Tibial artery (tissue), 4 donors: ENCODE results near the gene CD27.

Experiments
- DNase-seq, 2 donors: peaks; one replicate each; pipeline ENCODE4 v3.0.0-alpha.2; 2019
- H3K27ac ChIP-seq, 2 donors: fragments of 200-600 bp; sonication (generic) in 1 of 2; 1 replicate in 1 of 2; 2 replicates in 1 of 2; pipeline ENCODE4 v1.5.1; 2018 to 2019; ENCODE audit warnings: mild to moderate bottlenecking in 1 of 2
- H3K27me3 ChIP-seq, 2 donors: fragments of 200-600 bp; sonication (generic) in 1 of 2; one replicate each; pipeline versions ENCODE4 v1.5.1 to v1.6.0; 2016 to 2019
- H3K36me3 ChIP-seq, 3 donors: fragments of 200-600 bp; sonication (generic) in 2 of 3; one replicate each; pipeline ENCODE4 v1.5.1; 2016 to 2019; ENCODE audit warnings: mild to moderate bottlenecking in 2 of 3
- H3K4me1 ChIP-seq, 4 donors: fragments of 200-600 bp; sonication (generic) in 2 of 4; 1 replicate in 3 of 4; 2 replicates in 1 of 4; pipeline ENCODE4 v1.5.1; 2016 to 2019
- H3K4me3 ChIP-seq, 2 donors: fragments of 200-600 bp; sonication (generic) in 1 of 2; 1 replicate in 1 of 2; 2 replicates in 1 of 2; pipeline ENCODE4 v1.5.1; 2018 to 2019; ENCODE audit warnings: mild to moderate bottlenecking in 2 of 2
- H3K9me3 ChIP-seq, 3 donors: fragments of 200-600 bp; sonication (generic) in 1 of 3; one replicate each; pipeline ENCODE4 v1.5.1; 2016 to 2019
- CTCF ChIP-seq, 2 experiments: fragments of 200-600 bp in 1 of 2; fragments of 450-650 bp in 1 of 2; IDR thresholded peaks; one replicate each; pipeline ENCODE4 v1.5.1; 2017 to 2019; ENCODE audit warnings: antibody characterized with exemption in 2 of 2, mild to moderate bottlenecking in 1 of 2, moderate library complexity in 1 of 2
- intact Hi-C: fragments of 100-400 bp; cut with DNase I; formaldehyde crosslinking; loops from one replicate; pipeline ENCODE4 v1.15.0; 2023; ENCODE audit warnings: low total_unique reads

Gene CD27

DNA sequence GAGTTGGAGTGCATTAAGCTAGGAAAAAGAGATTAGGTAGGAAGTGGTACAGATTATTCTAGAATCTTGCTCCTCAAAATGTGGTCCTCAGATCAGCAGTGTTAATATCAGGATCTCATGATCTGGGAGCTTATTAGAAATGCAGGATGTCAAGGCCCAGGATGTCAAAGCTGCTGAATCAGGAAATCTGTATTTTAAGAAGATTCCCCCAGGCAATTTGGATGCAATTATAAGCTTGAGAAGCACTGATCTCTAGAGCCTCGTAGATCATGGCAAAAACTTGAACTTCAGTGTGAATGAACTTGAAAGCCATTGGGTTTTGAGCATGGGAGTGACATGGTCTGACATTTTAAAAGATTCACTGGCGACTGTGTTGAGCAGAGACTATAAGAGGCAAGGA lies 55.7 kb downstream of the CD27 start:
- intact Hi-C loops: no loop called here
- Histone ChIP-seq H3K9me3 (no peaks in the 10 kb centered on the region), H3K27me3 (no peaks in the 10 kb centered on the region), H3K4me3 (no peak overlapping the region), H3K4me1 (peaks cover 0 to 2% (median 2%) of the 10 kb centered on the region in 4 donors), H3K27ac (no peak overlapping the region), H3K36me3 (peaks cover 8 to 54% (median 26%) of the 10 kb centered on the region in 3 donors)
- DNase-seq: no peak
- no peak for TF ChIP-seq CTCF (IDR thresholded peaks at IDR 0.05)
